ENCODE measurements around the gene FCHSD1.
A peak's percentile ranks its signal among the peaks of the same experiment; 100 is the strongest.

Gene FCHSD1

GRCh38 chr5:141650851-141651727 lies at the start of gene FCHSD1:
Gene FCHSD1, minus strand, starts transcription at chr5:141651418. Its CDS starts 50 bp downstream, at chr5:141651368.
- H3K27me3 Mint-ChIP-seq = peaks cover 6 to 7% of the 10 kb centered on the region in 2 donors
- peak; percentile 95 to 97 for ATAC-seq (replicated peaks)
- H3K9me3 Mint-ChIP-seq = no peaks in the 10 kb centered on the region
- peaks cover 15 to 34% of the 10 kb centered on the region in 2 donors for H3K4me1 Mint-ChIP-seq
- peaks cover 11 to 25% of the 10 kb centered on the region in 2 donors for H3K36me3 Mint-ChIP-seq
- peak; percentile 79 for DNase-seq
- peak within 1 kb of the TSS; percentile 98 for H3K27ac Mint-ChIP-seq
- peak within 1 kb of the TSS; percentile 92 to 100 for H3K4me3 Mint-ChIP-seq

DNA sequence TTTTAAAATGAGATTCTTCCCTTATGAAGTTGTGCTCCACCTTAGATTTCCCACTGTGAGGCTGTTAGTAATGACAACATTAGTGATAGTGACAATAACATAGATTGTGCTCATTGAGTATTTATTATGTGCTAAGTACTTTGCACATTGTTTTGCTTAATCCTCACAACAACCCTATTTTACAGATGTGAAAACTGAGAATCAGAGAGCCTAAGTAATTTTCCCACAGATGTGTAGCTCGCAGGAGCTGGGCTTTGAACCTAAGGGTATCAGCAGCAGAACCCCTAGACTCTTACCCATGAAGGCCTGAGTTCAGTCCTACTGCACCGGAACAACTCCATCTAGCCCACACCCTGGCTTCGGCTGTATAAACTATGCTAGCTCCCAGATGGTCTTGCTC lies 46.4 kb upstream of the FCHSD1 start:
- Mint-ChIP-seq H3K4me3 (no peak overlapping the region), H3K4me1 (peaks cover 15 to 18% of the 10 kb centered on the region in 2 donors), H3K9me3 (no peaks in the 10 kb centered on the region), H3K27me3 (peaks cover 70 to 77% of the 10 kb centered on the region in 2 donors), H3K36me3 (no peaks in the 10 kb centered on the region), H3K27ac (no peak overlapping the region)
- ATAC-seq (replicated peaks) = no peak
- DNase-seq = no peak

DNA sequence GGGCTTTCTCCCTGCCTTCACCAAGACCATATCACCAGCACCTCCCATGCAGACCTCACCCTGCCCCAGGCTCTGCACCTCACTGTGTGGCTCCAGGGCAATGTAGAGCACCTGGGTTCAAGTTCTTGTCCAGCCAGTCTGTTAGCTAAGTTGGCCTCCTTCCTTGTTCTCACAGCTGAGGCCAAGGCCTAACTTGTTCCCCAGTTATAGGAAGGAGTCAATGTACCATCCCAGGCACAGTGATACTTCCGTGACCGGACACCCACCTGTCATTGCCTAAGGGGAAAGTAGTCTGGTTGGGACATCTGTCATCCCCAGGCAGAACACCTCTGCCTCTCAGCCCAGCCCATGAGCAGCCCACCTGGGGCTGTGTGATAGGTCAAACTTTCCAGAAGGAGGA lies 45.2 kb upstream of the FCHSD1 start:
- DNase-seq (no peak), ATAC-seq (replicated peaks) (no peak)
- Mint-ChIP-seq H3K9me3 (no peaks in the 10 kb centered on the region), H3K4me3 (no peak overlapping the region), H3K4me1 (peaks cover 11 to 15% of the 10 kb centered on the region in 2 donors), H3K36me3 (no peaks in the 10 kb centered on the region), H3K27me3 (peaks cover 78 to 89% of the 10 kb centered on the region in 2 donors), H3K27ac (no peak overlapping the region)

DNA sequence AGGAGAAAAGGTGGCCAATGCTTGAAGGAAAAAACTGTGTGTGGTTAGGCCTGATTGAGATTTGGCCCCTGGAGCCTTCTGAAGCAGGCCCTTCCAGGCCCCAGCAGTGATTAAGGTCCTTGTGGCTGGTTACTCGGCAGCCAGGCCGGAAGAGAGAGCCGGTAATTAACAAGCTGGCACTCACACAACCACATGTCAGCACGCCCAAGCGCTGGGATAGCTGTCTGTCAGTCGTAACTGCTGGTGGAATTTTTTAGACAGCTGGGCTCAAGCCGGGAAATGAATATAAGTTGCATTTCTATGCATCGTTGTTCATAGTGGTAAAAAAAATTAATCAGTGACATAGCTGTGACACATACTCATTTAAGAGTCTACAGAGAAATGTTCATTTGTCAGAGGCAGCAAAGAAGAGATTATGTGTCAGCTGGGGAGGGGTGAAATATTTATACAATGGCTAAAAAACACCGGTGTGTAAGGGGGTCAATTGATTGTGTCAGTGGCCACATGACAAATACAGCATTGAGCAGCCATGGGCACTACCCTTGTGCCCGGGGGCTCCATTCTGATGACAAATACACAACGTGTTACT lies 44.5 kb upstream of the FCHSD1 start:
- no peak for DNase-seq
- H3K27ac Mint-ChIP-seq = peak overlapping the region; percentile 43
- no peaks in the 10 kb centered on the region for H3K36me3 Mint-ChIP-seq
- peaks cover 7 to 10% of the 10 kb centered on the region in 2 donors for H3K4me1 Mint-ChIP-seq
- no peaks in the 10 kb centered on the region for H3K9me3 Mint-ChIP-seq
- no peak overlapping the region for H3K4me3 Mint-ChIP-seq
- peaks cover 76 to 96% of the 10 kb centered on the region in 2 donors for H3K27me3 Mint-ChIP-seq
- ATAC-seq (replicated peaks) = no peak

GRCh38 chr5:141694479-141694878 lies 43.3 kb upstream of the FCHSD1 start:
- ATAC-seq (replicated peaks) = no peak
- peaks cover 7 to 10% of the 10 kb centered on the region in 2 donors for H3K4me1 Mint-ChIP-seq
- no peak for DNase-seq
- H3K27ac Mint-ChIP-seq = no peak overlapping the region
- H3K27me3 Mint-ChIP-seq = peaks cover 76 to 95% of the 10 kb centered on the region in 2 donors
- H3K36me3 Mint-ChIP-seq = no peaks in the 10 kb centered on the region
- no peaks in the 10 kb centered on the region for H3K9me3 Mint-ChIP-seq
- H3K4me3 Mint-ChIP-seq = no peak overlapping the region

GRCh38 chr5:141692919-141693725 lies 41.9 kb upstream of the FCHSD1 start:
- ATAC-seq (replicated peaks) = no peak
- peak overlapping the region in 1 of 2 donors; percentile 83 for H3K4me3 Mint-ChIP-seq
- no peak for DNase-seq
- peaks cover 73 to 82% of the 10 kb centered on the region in 2 donors for H3K27me3 Mint-ChIP-seq
- no peaks in the 10 kb centered on the region for H3K36me3 Mint-ChIP-seq
- H3K27ac Mint-ChIP-seq = no peak overlapping the region
- H3K9me3 Mint-ChIP-seq = no peaks in the 10 kb centered on the region
- H3K4me1 Mint-ChIP-seq = peaks cover 7 to 10% of the 10 kb centered on the region in 2 donors

GRCh38 chr5:141692533-141692888 lies 41.3 kb upstream of the FCHSD1 start:
- Mint-ChIP-seq H3K9me3 (no peaks in the 10 kb centered on the region), H3K36me3 (no peaks in the 10 kb centered on the region), H3K4me1 (peaks cover 7 to 10% of the 10 kb centered on the region in 2 donors), H3K4me3 (peak overlapping the region; percentile 30 to 83), H3K27ac (no peak overlapping the region), H3K27me3 (peaks cover 71 to 81% of the 10 kb centered on the region in 2 donors)
- DNase-seq (no peak), ATAC-seq (replicated peaks) (peak; percentile 2 to 13)

GRCh38 chr5:141691867-141692532 lies 40.8 kb upstream of the FCHSD1 start:
- H3K4me1 Mint-ChIP-seq = peaks cover 7 to 10% of the 10 kb centered on the region in 2 donors
- DNase-seq = peak; percentile 78
- no peaks in the 10 kb centered on the region for H3K9me3 Mint-ChIP-seq
- peak overlapping the region; percentile 30 to 83 for H3K4me3 Mint-ChIP-seq
- H3K27me3 Mint-ChIP-seq = peaks cover 66 to 76% of the 10 kb centered on the region in 2 donors
- H3K27ac Mint-ChIP-seq = no peak overlapping the region
- H3K36me3 Mint-ChIP-seq = no peaks in the 10 kb centered on the region
- ATAC-seq (replicated peaks) = peak; percentile 93 to 94

DNA sequence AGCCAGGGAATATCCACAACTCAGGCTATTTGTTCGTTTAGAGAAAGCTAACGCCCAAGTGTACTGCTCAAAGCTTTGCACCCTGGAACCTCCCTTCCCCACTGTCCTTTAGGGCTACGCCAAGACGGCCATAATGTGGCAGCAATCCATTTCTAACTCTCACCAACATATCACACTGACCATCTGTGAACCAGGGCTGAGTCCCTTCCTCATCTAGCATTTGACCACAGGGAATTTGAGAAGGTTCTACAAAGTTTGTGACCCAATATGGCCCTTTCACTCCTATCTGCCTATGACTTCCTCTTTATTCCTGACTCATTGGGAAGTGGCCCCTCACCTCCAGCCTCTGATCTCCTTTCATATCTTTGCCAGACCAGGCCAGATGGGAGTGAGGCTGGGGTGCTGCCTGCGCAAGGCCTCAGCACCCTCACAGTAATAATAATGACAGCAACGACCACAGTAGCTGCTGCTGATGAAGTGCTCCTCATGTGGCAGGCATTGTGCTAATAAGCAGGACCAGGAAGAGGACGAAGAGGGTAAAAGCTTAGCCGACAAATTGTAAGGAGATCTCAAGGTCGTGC lies 40.2 kb upstream of the FCHSD1 start:
- ATAC-seq (replicated peaks) (no peak), DNase-seq (no peak)
- peaks cover 7 to 10% of the 10 kb centered on the region in 2 donors for H3K4me1 Mint-ChIP-seq
- H3K36me3 Mint-ChIP-seq = no peaks in the 10 kb centered on the region
- H3K4me3 Mint-ChIP-seq = no peak overlapping the region
- no peak overlapping the region for H3K27ac Mint-ChIP-seq
- H3K9me3 Mint-ChIP-seq = no peaks in the 10 kb centered on the region
- peaks cover 60 to 70% of the 10 kb centered on the region in 2 donors for H3K27me3 Mint-ChIP-seq

GRCh38 chr5:141686648-141687416 lies 35.6 kb upstream of the FCHSD1 start:
- no peak for DNase-seq
- no peak overlapping the region for H3K4me3 Mint-ChIP-seq
- H3K27me3 Mint-ChIP-seq = peaks cover 28% of the 10 kb centered on the region in 2 donors
- peaks cover 6 to 7% of the 10 kb centered on the region in 2 donors for H3K4me1 Mint-ChIP-seq
- H3K27ac Mint-ChIP-seq = no peak overlapping the region
- no peaks in the 10 kb centered on the region for H3K9me3 Mint-ChIP-seq
- ATAC-seq (replicated peaks) = no peak
- H3K36me3 Mint-ChIP-seq = no peaks in the 10 kb centered on the region

GRCh38 chr5:141685591-141685990 lies 34.4 kb upstream of the FCHSD1 start:
- peaks cover 26 to 29% of the 10 kb centered on the region in 2 donors for H3K27me3 Mint-ChIP-seq
- no peaks in the 10 kb centered on the region for H3K9me3 Mint-ChIP-seq
- no peak for DNase-seq
- no peak overlapping the region for H3K27ac Mint-ChIP-seq
- ATAC-seq (replicated peaks) = no peak
- H3K4me1 Mint-ChIP-seq = peaks cover 11 to 13% of the 10 kb centered on the region in 2 donors
- H3K4me3 Mint-ChIP-seq = no peak overlapping the region
- no peaks in the 10 kb centered on the region for H3K36me3 Mint-ChIP-seq

GRCh38 chr5:141683596-141684141 lies 32.5 kb upstream of the FCHSD1 start:
- Mint-ChIP-seq H3K27me3 (peaks cover 15 to 27% of the 10 kb centered on the region in 2 donors), H3K4me3 (no peak overlapping the region), H3K36me3 (no peaks in the 10 kb centered on the region), H3K4me1 (peaks cover 11 to 13% of the 10 kb centered on the region in 2 donors), H3K27ac (no peak overlapping the region), H3K9me3 (no peaks in the 10 kb centered on the region)
- ATAC-seq (replicated peaks) (no peak), DNase-seq (no peak)
